H1 (cell line): Measurements from ENCODE around the gene UHRF1.

ENCODE experiments used
- ATF3 ChIP-seq: IDR thresholded peaks from 2 replicates; pipeline ENCODE4 v1.6.1; 2011; ENCODE audit warnings: low read depth, mild to moderate bottlenecking, low read length; ENCODE audit not compliant: insufficient read depth
- CBX8 ChIP-seq: fragments of 300-800, 300-1000 bp; sonication (generic); IDR thresholded peaks from 2 replicates; pipeline ENCODE4 v1.7.1; 2016; ENCODE audit warnings: low read depth, low read length, borderline replicate concordance
- CHD2 ChIP-seq: IDR thresholded peaks from 2 replicates; pipeline ENCODE4 v1.6.1; 2012; ENCODE audit warnings: low read length, improper control_type of control experiment
- CTCF ChIP-seq, 3 experiments: IDR thresholded peaks; 1 replicate in 2 of 3; 2 replicates in 1 of 3; pipeline versions ENCODE4 v1.5.1 to v1.6.1; 2011; ENCODE audit warnings: low read length in 3 of 3, mild to moderate bottlenecking in 3 of 3, inconsistent platforms in 2 of 3, low read depth in 1 of 3, moderate library complexity in 1 of 3; ENCODE audit not compliant: insufficient read depth in 1 of 3; ENCODE audit errors: control extremely low read depth in 1 of 3
- EZH2 ChIP-seq: fragments of 200-600 bp; sonication (generic); IDR thresholded peaks from 2 replicates; pipeline ENCODE4 v1.7.1; 2012; ENCODE audit warnings: low read depth, mild to moderate bottlenecking, moderate library complexity, low read length, inconsistent platforms; ENCODE audit not compliant: severe bottlenecking
- JUND ChIP-seq: IDR thresholded peaks from 2 replicates; pipeline ENCODE4 v1.6.1; 2011; ENCODE audit warnings: mild to moderate bottlenecking, improper control_type of control experiment, low read length
- POLR2A ChIP-seq, 2 experiments: IDR thresholded peaks; 1 replicate in 1 of 2; 2 replicates in 1 of 2; pipeline ENCODE4 v1.6.1; 2011; ENCODE audit warnings: low read depth in 2 of 2, low read length in 2 of 2, mild to moderate bottlenecking in 2 of 2; ENCODE audit errors: control extremely low read depth in 1 of 2
- POLR2AphosphoS5 ChIP-seq: IDR thresholded peaks from 2 replicates; pipeline ENCODE4 v1.6.1; 2011; ENCODE audit warnings: low read depth, low read length
- RFX5 ChIP-seq: IDR thresholded peaks from 2 replicates; pipeline ENCODE4 v1.6.1; 2011; ENCODE audit warnings: low read depth, low read length, improper control_type of control experiment, borderline replicate concordance
- SP4 ChIP-seq: IDR thresholded peaks from 2 replicates; pipeline ENCODE4 v1.6.1; 2012; ENCODE audit warnings: low read length, inconsistent platforms

GRCh38 chr19:4916292-4917082 is 7.2 kb downstream of the UHRF1 start:
- no peak for TF ChIP-seq CTCF (IDR thresholded peaks at IDR 0.05; ENCODE audit: control extremely low read depth in 1 of 3, insufficient read depth in 1 of 3, low read depth in 1 of 3, low read length in 3 of 3)
- no peak for TF ChIP-seq RFX5
- no peak for TF ChIP-seq EZH2
- TF ChIP-seq POLR2A (IDR thresholded peaks at IDR 0.05; ENCODE audit: control extremely low read depth in 1 of 2, low read depth in 2 of 2, low read length in 2 of 2) = no peak
- no peak for TF ChIP-seq SP4
- TF ChIP-seq JUND = no peak
- TF ChIP-seq CBX8 = no peak
- TF ChIP-seq ATF3 = no peak
- no peak for TF ChIP-seq CHD2
- TF ChIP-seq POLR2AphosphoS5 = no peak
